Uterus (tissue), 4 donors: ENCODE results near the gene ZNF439. TPM values are rescaled to one million over a fixed set of nuclear protein-coding genes. Genes with fewer than 3 reads are reported as not detected.
"Not testable (repeated sequence)": the region's sequence is repeated elsewhere in the genome, so short reads cannot be mapped to it uniquely, and the experiment has no call there.

ENCODE experiments used
- DNase-seq, 2 donors: peaks; one replicate each; pipeline ENCODE4 v3.0.0-alpha.2; 2019 to 2020
- H3K27ac ChIP-seq, 2 donors: fragments of 200-600 bp; sonication (generic); 1 replicate in 1 of 2; 2 replicates in 1 of 2; pipeline ENCODE4 v1.5.1; 2016 to 2018
- H3K27me3 ChIP-seq, 2 donors: fragments of 200-600 bp; sonication (generic); one replicate each; pipeline ENCODE4 v1.5.1; 2018 to 2019; ENCODE audit warnings: control low read depth in 1 of 2
- H3K36me3 ChIP-seq, 2 donors: fragments of 200-600 bp; sonication (generic); one replicate each; pipeline ENCODE4 v1.5.1; 2019; ENCODE audit warnings: control low read depth in 1 of 2
- H3K4me1 ChIP-seq, 2 donors: fragments of 200-600 bp; sonication (generic); one replicate each; pipeline ENCODE4 v1.5.1; 2018 to 2019; ENCODE audit warnings: control low read depth in 1 of 2
- H3K4me3 ChIP-seq, 2 donors: fragments of 200-600 bp; sonication (generic); 1 replicate in 1 of 2; 2 replicates in 1 of 2; pipeline ENCODE4 v1.5.1; 2018 to 2019; ENCODE audit warnings: mild to moderate bottlenecking in 1 of 2
- H3K9me3 ChIP-seq, 2 donors: fragments of 200-600 bp; sonication (generic); one replicate each; pipeline ENCODE4 v1.5.1; 2019; ENCODE audit warnings: control low read depth in 1 of 2
- CTCF ChIP-seq, 4 experiments: fragments of 200-600 bp in 2 of 4; fragments of 450-650 bp in 2 of 4; sonication (generic) in 2 of 4; IDR thresholded peaks; one replicate each; pipeline ENCODE4 v1.5.1; 2016 to 2019; ENCODE audit warnings: antibody characterized with exemption in 4 of 4, mild to moderate bottlenecking in 2 of 4, moderate library complexity in 1 of 4
- POLR2A ChIP-seq, 2 donors: fragments of 450-650 bp; IDR thresholded peaks; one replicate each; pipeline ENCODE4 v1.6.1; 2016; ENCODE audit warnings: antibody characterized with exemption in 2 of 2, mild to moderate bottlenecking in 1 of 2, moderate library complexity in 1 of 2
- intact Hi-C: fragments of 100-400 bp; cut with DNase I; formaldehyde crosslinking; loops from one replicate; pipeline ENCODE4 v1.15.1; 2023; ENCODE audit warnings: low total_unique reads
- total RNA-seq, 4 donors: library from RNA; depleted of rRNA in 3 of 4; stranded (reverse); fragments of >200 nt in 3 of 4; gene quantifications; one replicate each; pipeline versions ENCODE4 v1.1.0 to v1.2.4, GENCODE V29; 2014 to 2023
- donor health status: DM: yes; HTN: yes; CAD: no.

Gene ZNF439
- total RNA-seq, 4 donors from 2014 or later: 5.4 to 19.8 (median 11.0) TPM

GRCh38 chr19:11882606-11883005, 34.1 kb downstream of the ZNF439 start:
- Histone ChIP-seq H3K9me3 (no peaks in the 10 kb centered on the region), H3K36me3 (no peaks in the 10 kb centered on the region), H3K4me1 (no peaks in the 10 kb centered on the region), H3K27me3 (no peaks in the 10 kb centered on the region), H3K27ac (no peak overlapping the region), H3K4me3 (no peak overlapping the region)
- TF ChIP-seq POLR2A (IDR thresholded peaks at IDR 0.05) (no peak), CTCF (IDR thresholded peaks at IDR 0.05) (no peak)
- intact Hi-C loops: no loop called here
- no peak for DNase-seq

GRCh38 chr19:11887234-11887610, 38.7 kb downstream of the ZNF439 start:
- Histone ChIP-seq H3K9me3 (no peaks in the 10 kb centered on the region), H3K36me3 (no peaks in the 10 kb centered on the region), H3K4me3 (peak overlapping the region; percentile 62 to 82), H3K4me1 (no peaks in the 10 kb centered on the region), H3K27ac (peak overlapping the region; percentile 67 to 80), H3K27me3 (no peaks in the 10 kb centered on the region)
- intact Hi-C loops: no loop called here
- no peak for TF ChIP-seq CTCF (IDR thresholded peaks at IDR 0.05)
- TF ChIP-seq POLR2A (IDR thresholded peaks at IDR 0.05): no peak
- DNase-seq: no peak

- H3K27ac ChIP-seq: peak within 1 kb of the TSS; percentile 67 to 80
- no peaks in the 10 kb centered on the region for H3K4me1 ChIP-seq
- H3K9me3 ChIP-seq: no peaks in the 10 kb centered on the region
- peak; percentile 75 for DNase-seq
- H3K36me3 ChIP-seq: no peaks in the 10 kb centered on the region
- TF ChIP-seq CTCF (IDR thresholded peaks at IDR 0.05) (peak in 2 of 4 experiments; percentile 17 to 22), POLR2A (IDR thresholded peaks at IDR 0.05) (peak in 1 of 2 donors; percentile 31)
- H3K4me3 ChIP-seq: peak within 1 kb of the TSS; percentile 62 to 82
- intact Hi-C loops: no loop called here
- no peaks in the 10 kb centered on the region for H3K27me3 ChIP-seq
Observed at GRCh38 chr19:11887611-11888531, 39.3 kb downstream of the ZNF439 start, which contains the start of gene ZNF69. TSS of gene ZNF69 (plus strand) at chr19:11887782. CDS start at chr19:11887924, 142 bp downstream.

- DNase-seq, intact Hi-C loops, H3K27me3 ChIP-seq, H3K27ac ChIP-seq, H3K4me3 ChIP-seq, H3K36me3 ChIP-seq, H3K4me1 ChIP-seq, H3K9me3 ChIP-seq: not testable (repeated sequence)
Observed at GRCh38 chr19:11889901-11890300, 41.4 kb downstream of the ZNF439 start.

GRCh38 chr19:11890634-11891033, 42.1 kb downstream of the ZNF439 start:
- H3K27me3 ChIP-seq: no peaks in the 10 kb centered on the region
- H3K9me3 ChIP-seq: no peaks in the 10 kb centered on the region
- no peaks in the 10 kb centered on the region for H3K4me1 ChIP-seq
- no peak overlapping the region for H3K27ac ChIP-seq
- intact Hi-C loops: no loop called here
- H3K36me3 ChIP-seq: no peaks in the 10 kb centered on the region
- TF ChIP-seq CTCF (IDR thresholded peaks at IDR 0.05) (no peak), POLR2A (IDR thresholded peaks at IDR 0.05) (no peak)
- no peak overlapping the region for H3K4me3 ChIP-seq
- DNase-seq: no peak
